Parathyroid adenoma (tissue), 2 donors: ENCODE results near the gene TNFRSF21.

Experiments used
- H2AFZ ChIP-seq: fragments of 300-600 bp; sonication (generic); one replicate; pipeline ENCODE4 v1.7.0; 2017; ENCODE audit warnings: antibody characterized with exemption, mild to moderate bottlenecking
- H3K27ac ChIP-seq: fragments of 300-600 bp; sonication (generic); one replicate; pipeline ENCODE4 v1.7.0; 2017
- H3K27me3 ChIP-seq: fragments of 300-600 bp; sonication (generic); one replicate; pipeline ENCODE4 v1.7.0; 2017; ENCODE audit warnings: low read length; ENCODE audit not compliant: control insufficient read depth, insufficient read depth
- H3K36me3 ChIP-seq: fragments of 300-600 bp; sonication (generic); one replicate; pipeline ENCODE4 v1.7.0; 2017; ENCODE audit warnings: low read length; ENCODE audit not compliant: control insufficient read depth, insufficient read depth
- H3K4me1 ChIP-seq: fragments of 300-600 bp; sonication (generic); one replicate; pipeline ENCODE4 v1.7.0; 2017; ENCODE audit warnings: control low read depth
- H3K4me2 ChIP-seq: fragments of 300-600 bp; sonication (generic); one replicate; pipeline ENCODE4 v1.7.0; 2017; ENCODE audit warnings: low read length
- H3K4me3 ChIP-seq: fragments of 300-600 bp; sonication (generic); one replicate; pipeline ENCODE4 v1.7.0; 2017; ENCODE audit warnings: low read depth, low read length
- H3K79me2 ChIP-seq: fragments of 300-600 bp; sonication (generic); one replicate; pipeline ENCODE4 v1.7.0; 2017; ENCODE audit warnings: control low read depth
- H3K9ac ChIP-seq: fragments of 300-600 bp; sonication (generic); one replicate; pipeline ENCODE4 v1.7.0; 2017; ENCODE audit warnings: mild to moderate bottlenecking
- H3K9me3 ChIP-seq: fragments of 300-600 bp; sonication (generic); one replicate; pipeline ENCODE4 v1.7.0; 2017; ENCODE audit warnings: low read length; ENCODE audit not compliant: control insufficient read depth
- CTCF ChIP-seq: fragments of 300-600 bp; sonication (generic); IDR thresholded peaks from one replicate; pipeline ENCODE4 v1.7.0; 2017; ENCODE audit warnings: antibody characterized with exemption, mild to moderate bottlenecking
- donor health status: primary hyperparathyroidism.

The TNFRSF21 gene

GRCh38 chr6:47323887-47324286 is 14.2 kb upstream of the TNFRSF21 start:
- no peaks in the 10 kb centered on the region for H3K36me3 ChIP-seq
- no peak overlapping the region for H3K27ac ChIP-seq
- no peaks in the 10 kb centered on the region for H3K9me3 ChIP-seq
- H2AFZ ChIP-seq, result no peak overlapping the region
- no peak overlapping the region for H3K4me3 ChIP-seq
- no peak for TF ChIP-seq CTCF
- peaks cover 10% of the 10 kb centered on the region for H3K4me1 ChIP-seq
- H3K9ac ChIP-seq, result no peak overlapping the region
- H3K79me2 ChIP-seq, result no peaks in the 10 kb centered on the region
- no peaks in the 10 kb centered on the region for H3K27me3 ChIP-seq
- H3K4me2 ChIP-seq, result no peak overlapping the region

GRCh38 chr6:47323321-47323720 is 13.6 kb upstream of the TNFRSF21 start:
- no peaks in the 10 kb centered on the region for H3K27me3 ChIP-seq
- H3K79me2 ChIP-seq, result no peaks in the 10 kb centered on the region
- H3K9ac ChIP-seq, result no peak overlapping the region
- no peak overlapping the region for H3K4me3 ChIP-seq
- H3K4me1 ChIP-seq, result peaks cover 15% of the 10 kb centered on the region
- no peaks in the 10 kb centered on the region for H3K9me3 ChIP-seq
- TF ChIP-seq CTCF, result no peak
- H2AFZ ChIP-seq, result no peak overlapping the region
- H3K27ac ChIP-seq, result no peak overlapping the region
- H3K4me2 ChIP-seq, result no peak overlapping the region
- H3K36me3 ChIP-seq, result no peaks in the 10 kb centered on the region

GRCh38 chr6:47321577-47321976 is 11.9 kb upstream of the TNFRSF21 start:
- no peaks in the 10 kb centered on the region for H3K79me2 ChIP-seq
- no peak for TF ChIP-seq CTCF
- no peak overlapping the region for H3K9ac ChIP-seq
- H3K4me2 ChIP-seq, result no peak overlapping the region
- H3K4me3 ChIP-seq, result no peak overlapping the region
- H3K27ac ChIP-seq, result no peak overlapping the region
- no peak overlapping the region for H2AFZ ChIP-seq
- no peaks in the 10 kb centered on the region for H3K9me3 ChIP-seq
- no peaks in the 10 kb centered on the region for H3K27me3 ChIP-seq
- peaks cover 21% of the 10 kb centered on the region for H3K4me1 ChIP-seq
- no peaks in the 10 kb centered on the region for H3K36me3 ChIP-seq

GRCh38 chr6:47319867-47320266 is 10.2 kb upstream of the TNFRSF21 start:
- no peaks in the 10 kb centered on the region for H3K36me3 ChIP-seq
- H3K27me3 ChIP-seq, result no peaks in the 10 kb centered on the region
- H3K79me2 ChIP-seq, result no peaks in the 10 kb centered on the region
- H3K4me1 ChIP-seq, result peaks cover 21% of the 10 kb centered on the region
- peak overlapping the region; percentile 55 for H3K27ac ChIP-seq
- no peak overlapping the region for H3K9ac ChIP-seq
- no peaks in the 10 kb centered on the region for H3K9me3 ChIP-seq
- H3K4me3 ChIP-seq, result no peak overlapping the region
- peak overlapping the region; percentile 15 for H3K4me2 ChIP-seq
- H2AFZ ChIP-seq, result peak overlapping the region; percentile 23
- TF ChIP-seq CTCF, result no peak

GRCh38 chr6:47319382-47319781 is 9.7 kb upstream of the TNFRSF21 start:
- Histone ChIP-seq H3K79me2 (no peaks in the 10 kb centered on the region), H3K4me1 (peaks cover 21% of the 10 kb centered on the region), H3K36me3 (no peaks in the 10 kb centered on the region), H3K9me3 (no peaks in the 10 kb centered on the region), H3K9ac (no peak overlapping the region), H3K27me3 (no peaks in the 10 kb centered on the region), H3K4me2 (peak overlapping the region; percentile 45), H3K4me3 (no peak overlapping the region), H3K27ac (peak overlapping the region; percentile 55), H2AFZ (peak overlapping the region; percentile 23)
- TF ChIP-seq CTCF, result no peak
